Activated CD4-positive, alpha-beta T cell treated with anti-CD3 and anti-CD28 coated beads, Interleukin-2, amount 50 U/mL, for 16 hours (primary cell): Measurements from ENCODE around the gene TBC1D5.
"Not testable (repeated sequence)": the region's sequence is repeated elsewhere in the genome, so short reads cannot be mapped to it uniquely, and the experiment has no call there.

Source experiments
- DNase-seq: peaks from one replicate; pipeline ENCODE4 v3.0.0-alpha.2; 2020

TBC1D5 gene

DNA sequence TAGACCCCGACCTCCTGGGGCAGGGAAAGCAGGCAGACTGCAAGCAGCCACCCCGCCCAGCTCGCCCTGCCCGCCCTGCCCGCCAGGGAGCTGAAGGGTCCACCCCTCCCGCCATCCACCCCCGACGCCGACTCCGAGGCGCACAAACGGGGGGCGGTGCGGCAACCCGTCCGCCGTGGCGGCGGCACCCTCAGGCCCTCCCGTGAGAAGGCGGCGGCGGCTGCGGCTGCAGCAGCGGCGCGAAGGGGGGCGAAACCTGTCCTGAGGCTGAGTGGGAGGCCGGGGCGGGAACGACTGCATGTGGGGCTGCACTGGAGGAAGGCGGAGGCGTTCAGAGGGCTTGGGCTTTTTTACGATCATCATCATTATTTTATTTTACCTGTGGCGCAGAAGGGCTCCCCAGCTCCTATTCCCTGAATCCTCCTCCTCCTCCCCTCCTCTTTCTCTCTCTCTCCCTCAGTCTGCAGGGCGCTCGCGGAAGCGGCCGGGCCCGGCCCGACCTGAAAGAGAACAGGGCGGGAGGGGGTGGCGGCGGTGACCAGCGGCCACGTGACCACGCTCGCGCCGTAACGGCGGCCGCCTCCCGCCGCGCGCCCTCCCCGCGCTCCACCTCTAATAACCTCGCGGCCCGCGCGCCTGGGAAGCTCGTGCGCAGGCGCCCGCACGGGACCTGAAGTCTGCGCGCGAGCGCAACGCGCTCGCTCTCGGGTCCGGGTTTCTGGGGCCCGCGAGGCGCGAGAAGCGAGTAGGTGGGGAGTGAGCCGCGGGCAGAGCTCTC is at the start of gene TBC1D5:
TBC1D5 (minus strand) TSS at position 530 of the 778 bp plus-strand sequence. CDS start 234,061 bp downstream, outside the sequence.
- peak; percentile 97 for DNase-seq

DNA sequence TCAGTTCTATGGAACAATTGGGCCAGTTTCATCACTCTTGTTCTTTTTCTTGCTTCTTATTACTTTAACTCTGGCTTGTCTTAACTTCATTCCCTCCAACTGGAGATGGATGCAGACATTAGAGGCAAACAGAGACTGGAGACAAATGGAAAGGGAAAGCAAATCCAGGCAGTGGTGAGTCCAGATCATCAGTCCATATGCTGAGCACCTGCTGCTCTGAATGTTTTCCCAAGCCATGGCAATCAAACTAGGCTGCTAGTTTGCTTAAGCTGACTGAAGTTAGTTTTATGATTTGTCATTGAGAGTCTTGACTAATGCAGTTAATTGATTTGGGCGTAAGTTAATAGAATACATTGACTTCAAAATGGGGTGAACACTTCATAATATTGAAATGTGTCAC is 41.0 kb upstream of the TBC1D5 start:
- DNase-seq = no peak

DNA sequence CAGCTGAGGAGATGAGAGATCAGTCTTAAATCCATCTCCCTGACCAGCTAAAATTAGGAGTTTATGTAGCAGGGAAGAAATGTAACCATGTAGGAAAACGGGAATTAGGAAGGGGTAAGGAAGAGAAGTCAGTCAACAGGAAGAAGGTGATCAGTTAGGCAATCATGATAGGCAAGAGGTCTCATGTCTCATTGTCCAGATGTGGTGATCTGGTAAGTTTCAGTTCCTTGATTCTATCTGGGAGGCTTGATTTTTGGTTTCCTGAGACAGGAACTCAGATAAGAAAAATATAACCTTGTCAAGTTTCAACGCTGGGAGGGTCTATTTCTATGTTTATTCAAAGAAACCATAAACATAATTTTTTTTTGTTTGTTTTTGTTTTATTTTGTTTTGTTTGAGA is 40.3 kb upstream of the TBC1D5 start:
- DNase-seq = no peak

DNA sequence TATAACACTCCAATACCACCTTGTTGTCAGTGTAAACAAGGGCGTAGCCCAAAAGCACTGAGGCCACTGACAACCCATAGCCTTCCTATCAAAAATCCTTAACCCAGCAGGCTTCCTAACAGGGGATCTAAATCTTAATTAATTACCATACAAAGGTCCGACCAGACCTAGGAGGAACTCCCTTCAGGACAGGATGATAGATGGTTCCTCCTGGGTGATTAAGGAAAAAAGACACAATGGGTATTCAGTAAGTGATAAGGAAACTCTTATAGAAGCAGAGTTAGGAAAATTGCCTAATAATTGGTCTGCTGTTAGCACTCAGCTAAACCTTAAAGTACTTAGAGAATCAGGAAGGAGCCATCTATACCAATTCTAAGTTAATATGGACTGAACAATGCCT is 37.9 kb upstream of the TBC1D5 start:
- DNase-seq = not testable (repeated sequence)

GRCh38 chr3:17779304-17780250 is 37.1 kb upstream of the TBC1D5 start:
- DNase-seq = peak; percentile 13

GRCh38 chr3:17777326-17777725 is 34.9 kb upstream of the TBC1D5 start:
- DNase-seq = not testable (repeated sequence)

- no peak for DNase-seq
Observed at GRCh38 chr3:17775073-17775472, 32.6 kb upstream of the TBC1D5 start.

- DNase-seq = peak; percentile 60
Observed at GRCh38 chr3:17774180-17774910, 31.9 kb upstream of the TBC1D5 start.

DNA sequence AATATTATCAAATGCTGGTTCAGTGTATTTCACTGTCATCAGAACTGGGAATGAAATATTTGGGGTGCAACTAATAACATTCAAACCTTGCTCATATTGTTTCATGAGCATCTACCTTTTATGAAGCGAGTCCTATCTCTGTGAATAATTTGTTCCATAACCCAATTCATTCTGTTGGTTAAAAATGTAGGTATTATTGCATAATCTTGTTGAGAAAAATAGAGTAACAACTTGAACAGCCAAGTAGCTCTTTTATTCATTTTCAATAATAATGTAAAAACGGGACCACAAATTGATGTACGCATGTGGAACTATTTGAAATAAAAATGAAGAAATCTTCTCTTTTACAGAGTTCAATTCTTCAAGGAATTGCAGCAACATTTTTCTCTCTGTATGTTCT is 30.1 kb upstream of the TBC1D5 start:
- DNase-seq = no peak

DNA sequence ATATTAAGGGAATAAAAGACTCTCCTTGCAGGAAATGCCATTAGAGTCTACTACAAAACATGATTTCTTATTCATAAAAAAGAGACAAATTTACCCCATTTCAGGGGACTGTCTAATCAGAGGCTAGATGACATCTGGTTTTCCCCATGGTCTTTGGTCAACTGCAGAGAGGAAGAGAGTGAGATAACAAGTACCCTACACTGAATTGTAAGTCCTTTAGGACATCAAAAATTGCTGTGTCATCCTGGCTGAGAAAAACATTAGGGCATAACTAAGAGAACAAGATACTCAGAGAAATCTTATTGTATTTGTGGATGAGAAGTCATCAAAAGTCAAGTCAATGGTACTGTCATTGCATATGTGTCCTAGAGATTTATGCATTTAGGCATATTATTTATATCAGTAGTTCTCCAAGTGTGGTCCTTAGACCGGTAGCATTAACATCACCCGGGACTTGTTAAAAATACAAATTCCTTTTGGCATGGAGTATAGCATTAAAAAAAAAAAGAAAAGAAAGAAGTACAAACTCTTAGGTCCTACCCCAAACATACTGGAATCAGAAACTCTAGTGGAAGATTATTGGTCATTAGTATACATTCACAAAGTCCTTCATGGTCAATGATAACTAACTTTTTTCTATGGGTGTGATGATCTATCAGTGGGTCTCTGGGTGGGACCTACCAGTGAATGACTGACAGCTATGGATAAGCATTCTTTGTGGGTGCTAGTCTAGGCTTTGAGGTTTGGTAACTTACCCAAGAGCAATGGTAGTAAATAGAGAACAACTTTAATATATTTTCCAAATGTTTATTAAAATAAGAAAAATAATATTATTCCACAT is 29.0 kb upstream of the TBC1D5 start:
- DNase-seq = no peak

- DNase-seq = no peak
Observed at GRCh38 chr3:17770682-17771081, 28.3 kb upstream of the TBC1D5 start.

- no peak for DNase-seq
Observed at GRCh38 chr3:17765819-17766472, 23.5 kb upstream of the TBC1D5 start.

- DNase-seq = no peak
Observed at GRCh38 chr3:17761563-17761962, 19.1 kb upstream of the TBC1D5 start.

- no peak for DNase-seq
Observed at GRCh38 chr3:17759901-17760300, 17.5 kb upstream of the TBC1D5 start.

DNA sequence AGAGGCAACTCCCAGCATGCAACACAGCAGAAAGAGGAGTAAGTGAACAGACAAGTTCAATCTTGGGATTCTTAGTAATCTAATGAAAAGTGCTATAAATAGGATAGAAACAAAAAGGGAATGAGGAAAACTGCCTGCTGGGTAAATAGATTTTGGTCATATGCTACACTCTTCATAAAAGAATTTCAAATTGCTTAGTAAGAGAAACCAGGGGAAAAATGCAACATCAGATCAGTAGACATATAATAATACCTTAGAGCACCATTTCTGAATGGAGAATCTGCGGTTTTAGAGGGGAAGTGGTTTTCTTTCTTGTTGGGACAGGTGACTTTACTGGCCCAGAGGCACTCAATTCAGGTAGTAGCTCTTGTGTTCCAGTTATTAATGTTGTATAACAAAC is 13.4 kb upstream of the TBC1D5 start:
- DNase-seq = no peak

- DNase-seq = no peak
Observed at GRCh38 chr3:17753632-17753992, 11.2 kb upstream of the TBC1D5 start.

DNA sequence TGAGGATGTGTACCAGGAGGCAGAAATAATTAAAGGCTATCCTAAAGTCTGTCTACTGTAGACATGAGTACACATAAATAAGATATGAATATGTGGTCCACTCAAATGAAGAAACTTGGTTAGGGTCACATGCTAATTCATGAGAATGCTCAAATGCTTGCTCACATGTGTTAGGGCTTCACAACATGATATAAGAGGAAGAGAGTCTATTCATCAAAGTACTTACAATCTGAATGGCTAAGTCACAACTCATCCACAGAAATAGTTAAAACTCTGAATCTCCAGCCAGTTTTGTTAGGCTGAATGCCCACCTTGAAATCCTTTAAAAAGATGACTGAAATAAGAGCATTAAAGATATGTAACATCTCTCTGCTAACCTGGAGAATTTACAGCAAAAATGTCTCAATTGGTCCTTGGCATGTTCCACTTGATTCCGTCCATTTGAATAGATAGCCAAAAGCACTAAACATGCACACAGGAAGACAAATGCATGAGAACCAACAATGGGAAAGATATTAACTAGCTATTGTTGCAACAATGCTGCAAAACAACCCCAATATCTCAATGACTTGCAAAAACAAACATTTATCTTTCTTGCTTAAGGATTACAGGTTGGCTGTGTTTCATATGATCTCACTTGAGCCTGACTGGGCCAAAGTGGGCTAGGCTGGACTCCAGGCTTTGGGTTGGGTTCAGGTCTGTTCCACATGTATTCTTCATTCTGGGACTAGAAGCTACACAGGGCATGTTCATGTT is 10.6 kb upstream of the TBC1D5 start:
- DNase-seq = peak; percentile 29

DNA sequence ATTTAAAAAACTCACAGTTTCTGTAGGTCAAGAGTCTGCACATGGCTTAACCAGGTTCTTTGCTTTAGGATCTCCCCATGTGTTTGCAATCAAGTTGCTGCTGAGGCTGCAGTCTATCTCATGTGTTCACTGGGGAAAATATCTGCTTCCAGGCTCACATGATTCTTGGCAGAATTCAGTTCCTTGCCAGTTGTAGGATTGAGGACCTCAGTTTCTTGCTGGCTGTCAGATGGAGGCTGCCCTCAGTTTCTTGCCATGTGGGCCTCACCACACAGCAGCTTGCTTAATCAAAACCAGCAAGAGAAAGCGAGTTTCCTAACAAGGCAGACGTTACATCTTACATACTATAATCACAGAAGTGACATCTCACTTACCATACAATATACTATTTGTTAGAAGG is 10.0 kb upstream of the TBC1D5 start:
- no peak for DNase-seq

- peak; percentile 35 for DNase-seq
Observed at GRCh38 chr3:17749705-17750293, 7.4 kb upstream of the TBC1D5 start.

GRCh38 chr3:17749281-17749680 is 6.8 kb upstream of the TBC1D5 start:
- peak; percentile 45 for DNase-seq

DNA sequence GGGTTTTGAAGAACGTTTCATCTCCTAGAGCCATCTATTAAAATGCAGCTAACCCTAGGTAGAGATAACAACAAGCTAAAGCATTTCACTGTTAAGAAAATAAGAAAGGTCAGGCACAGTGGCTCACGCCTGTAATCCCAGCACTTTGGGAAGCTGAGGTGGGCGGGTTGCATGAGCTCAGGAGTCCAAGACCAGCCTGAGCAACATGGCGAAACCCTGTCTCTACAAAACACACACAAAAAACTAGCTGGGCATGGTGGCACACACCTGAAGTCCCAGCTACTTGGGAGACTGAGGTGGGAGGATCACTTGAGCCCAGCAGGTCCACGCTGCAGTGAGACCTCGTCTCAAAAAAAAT is 5.4 kb upstream of the TBC1D5 start:
- no peak for DNase-seq
